ENCODE results near the gene RIN3. TPM values are rescaled to one million over a fixed set of nuclear protein-coding genes. Genes with fewer than 3 reads are reported as not detected.
A peak's percentile ranks its signal among the peaks of the same experiment; 100 is the strongest.

The RIN3 gene
- polyA plus RNA-seq, 3 donors: 42.8 to 144 (median 54.6) TPM

DNA sequence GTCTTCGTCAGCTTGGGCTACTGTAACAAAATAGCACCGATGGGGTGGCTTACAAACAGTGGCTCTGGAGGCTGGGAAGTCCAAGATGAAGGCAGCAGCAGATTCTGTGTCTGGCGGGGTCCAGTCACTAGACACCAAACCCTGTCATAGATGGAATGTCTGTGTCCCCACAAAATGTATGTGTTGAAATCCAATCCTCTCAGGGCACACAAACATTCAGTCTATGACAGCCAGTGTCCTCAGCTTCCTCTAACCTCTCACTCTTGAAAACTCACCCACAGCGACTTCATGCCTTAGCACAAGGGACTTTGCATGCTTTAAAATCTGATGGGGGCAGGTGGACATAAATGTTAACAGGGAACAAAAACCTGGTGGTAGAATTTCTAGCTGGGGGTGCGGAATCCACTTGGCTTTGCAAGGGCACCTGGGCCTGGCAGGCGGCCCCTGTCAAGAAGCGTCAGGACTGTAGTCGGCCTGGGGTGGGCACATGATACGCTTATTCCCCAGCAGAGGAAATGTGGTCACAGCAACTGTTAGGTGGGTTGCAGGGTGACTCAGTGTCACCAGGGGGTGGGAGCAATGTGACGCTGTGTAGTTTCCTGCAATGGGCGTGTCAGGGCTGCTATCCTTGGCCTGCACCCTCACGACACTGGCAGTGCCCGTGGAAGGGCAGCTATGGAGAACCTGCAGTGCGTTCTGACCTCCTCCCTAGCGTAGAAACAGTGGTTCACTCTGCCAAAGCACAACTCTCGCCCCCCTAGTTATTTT lies 17.7 kb downstream of the RIN3 start:
- Mint-ChIP-seq H3K27ac (peak overlapping the region; percentile 78 to 98 (median 92)), H3K9me3 (peaks cover 3 to 12% (median 6%) of the 10 kb centered on the region in 7 donors), H3K4me3 (peak overlapping the region in 1 of 2 donors; percentile 64), H3K4me1 (peaks cover 48% of the 10 kb centered on the region), H3K36me3 (peaks cover 60 to 66% of the 10 kb centered on the region in 2 donors), H3K27me3 (ENCODE audit: low read depth in 3 of 3) (peaks cover 0 to 7% (median 1%) of the 10 kb centered on the region in 3 donors)
- Histone ChIP-seq H2AFZ (ENCODE audit: insufficient read depth, low read depth, low read length, poor library complexity, severe bottlenecking) (no peak overlapping the region), H3K27me3 (ENCODE audit: control insufficient read depth in 2 of 2, insufficient read depth in 2 of 2, low read length in 2 of 2) (no peaks in the 10 kb centered on the region), H3K4me1 (ENCODE audit: control insufficient read depth in 1 of 2, insufficient read depth in 2 of 2, low read length in 2 of 2) (peaks cover 21 to 36% of the 10 kb centered on the region in 2 donors), H3K27ac (ENCODE audit: low read depth in 1 of 2, low read length in 2 of 2) (peak overlapping the region; percentile 33 to 89), H3K4me2 (replicated peaks; ENCODE audit: extremely low read depth, low read length, poor library complexity, severe bottlenecking) (peak overlapping the region; percentile 6), H3K36me3 (replicated peaks in 1 of 2; ENCODE audit: control insufficient read depth in 1 of 2, insufficient read depth in 2 of 2, low read length in 2 of 2) (peaks cover 0 to 33% of the 10 kb centered on the region in 2 donors), H3K79me2 (ENCODE audit: insufficient read depth, low read length) (peaks cover 95% of the 10 kb centered on the region), H4K20me1 (ENCODE audit: insufficient read depth, low read length) (peaks cover 100% of the 10 kb centered on the region), H3K4me3 (replicated peaks in 1 of 3; ENCODE audit: low read depth in 2 of 3, low read length in 3 of 3) (no peak overlapping the region), H3K9me3 (replicated peaks in 1 of 2; ENCODE audit: control insufficient read depth in 1 of 2, insufficient read depth in 1 of 2, low read length in 2 of 2) (peaks cover 0 to 5% of the 10 kb centered on the region in 2 donors), H3K9ac (ENCODE audit: insufficient read depth, low read length, poor library complexity, severe bottlenecking) (peak overlapping the region; percentile 50)
- DNase-seq: peak; percentile 83 to 95 (median 85)
- 43% methylated on average over 8 of the region's 16 CpGs for WGBS (ENCODE audit: insufficient coverage)
- TF ChIP-seq, protein P1, sequence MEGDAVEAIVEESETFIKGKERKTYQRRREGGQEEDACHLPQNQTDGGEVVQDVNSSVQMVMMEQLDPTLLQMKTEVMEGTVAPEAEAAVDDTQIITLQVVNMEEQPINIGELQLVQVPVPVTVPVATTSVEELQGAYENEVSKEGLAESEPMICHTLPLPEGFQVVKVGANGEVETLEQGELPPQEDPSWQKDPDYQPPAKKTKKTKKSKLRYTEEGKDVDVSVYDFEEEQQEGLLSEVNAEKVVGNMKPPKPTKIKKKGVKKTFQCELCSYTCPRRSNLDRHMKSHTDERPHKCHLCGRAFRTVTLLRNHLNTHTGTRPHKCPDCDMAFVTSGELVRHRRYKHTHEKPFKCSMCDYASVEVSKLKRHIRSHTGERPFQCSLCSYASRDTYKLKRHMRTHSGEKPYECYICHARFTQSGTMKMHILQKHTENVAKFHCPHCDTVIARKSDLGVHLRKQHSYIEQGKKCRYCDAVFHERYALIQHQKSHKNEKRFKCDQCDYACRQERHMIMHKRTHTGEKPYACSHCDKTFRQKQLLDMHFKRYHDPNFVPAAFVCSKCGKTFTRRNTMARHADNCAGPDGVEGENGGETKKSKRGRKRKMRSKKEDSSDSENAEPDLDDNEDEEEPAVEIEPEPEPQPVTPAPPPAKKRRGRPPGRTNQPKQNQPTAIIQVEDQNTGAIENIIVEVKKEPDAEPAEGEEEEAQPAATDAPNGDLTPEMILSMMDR (IDR thresholded peaks at IDR 0.05): no peak
- intact Hi-C loops (cut with micrococcal nuclease): loop anchor here in 1 of 2 donors (2.0 to 5.0 kb wide), 2 partner anchors 14 to 69 kb away; no protein-coding TSS in a partner anchor

- WGBS (ENCODE audit: insufficient coverage): 51% methylated on average over 7 of the region's 10 CpGs
Observed at GRCh38 chr14:92532490-92533163, 19.0 kb downstream of the RIN3 start.

More at GRCh38 chr14:92532490-92533163, 19.0 kb downstream of the RIN3 start:
- Histone ChIP-seq H3K4me2 (replicated peaks; ENCODE audit: extremely low read depth, low read length, poor library complexity, severe bottlenecking) (no peak overlapping the region), H2AFZ (ENCODE audit: insufficient read depth, low read depth, low read length, poor library complexity, severe bottlenecking) (no peak overlapping the region), H3K79me2 (ENCODE audit: insufficient read depth, low read length) (peaks cover 95% of the 10 kb centered on the region), H3K36me3 (replicated peaks in 1 of 2; ENCODE audit: control insufficient read depth in 1 of 2, insufficient read depth in 2 of 2, low read length in 2 of 2) (peaks cover 0 to 33% of the 10 kb centered on the region in 2 donors), H3K9me3 (replicated peaks in 1 of 2; ENCODE audit: control insufficient read depth in 1 of 2, insufficient read depth in 1 of 2, low read length in 2 of 2) (peaks cover 0 to 5% of the 10 kb centered on the region in 2 donors), H3K4me1 (ENCODE audit: control insufficient read depth in 1 of 2, insufficient read depth in 2 of 2, low read length in 2 of 2) (peaks cover 21 to 36% of the 10 kb centered on the region in 2 donors), H3K4me3 (replicated peaks in 1 of 3; ENCODE audit: low read depth in 2 of 3, low read length in 3 of 3) (no peak overlapping the region), H3K9ac (ENCODE audit: insufficient read depth, low read length, poor library complexity, severe bottlenecking) (peak overlapping the region; percentile 15), H3K27me3 (ENCODE audit: control insufficient read depth in 2 of 2, insufficient read depth in 2 of 2, low read length in 2 of 2) (no peaks in the 10 kb centered on the region), H4K20me1 (ENCODE audit: insufficient read depth, low read length) (peaks cover 100% of the 10 kb centered on the region), H3K27ac (ENCODE audit: low read depth in 1 of 2, low read length in 2 of 2) (peak overlapping the region in 1 of 2 donors; percentile 89)
- peaks cover 61% of the 10 kb centered on the region in 2 donors for H3K36me3 Mint-ChIP-seq
- intact Hi-C loops (cut with micrococcal nuclease): loop anchor here in 1 of 2 donors (5.0 kb wide), 1 partner anchor 70 kb away; no protein-coding TSS in a partner anchor
- peak in 1 of 3 donors; percentile 52 for DNase-seq
- H3K4me1 Mint-ChIP-seq: peaks cover 46% of the 10 kb centered on the region
- H3K27me3 Mint-ChIP-seq (ENCODE audit: low read depth in 3 of 3): peaks cover 0 to 2% (median 1%) of the 10 kb centered on the region in 3 donors
- TF ChIP-seq, protein P1 (IDR thresholded peaks at IDR 0.05): no peak
- H3K27ac Mint-ChIP-seq: peak overlapping the region in 6 of 7 donors; percentile 8 to 98 (median 70)
- H3K4me3 Mint-ChIP-seq: no peak overlapping the region
- H3K9me3 Mint-ChIP-seq: peaks cover 3 to 12% (median 6%) of the 10 kb centered on the region in 7 donors
